Measurements from ENCODE around the gene PXDC1.
A peak's percentile ranks its signal among the peaks of the same experiment; 100 is the strongest.

- TF ChIP-seq CTCF (IDR thresholded peaks at IDR 0.05; ENCODE audit: low read depth, low read length, missing input control) (no peak), YY1 (IDR thresholded peaks at IDR 0.05) (no peak), MAX (IDR thresholded peaks at IDR 0.05) (no peak), JUND (IDR thresholded peaks at IDR 0.05) (peak in 1 of 2 donors; percentile 15)
Observed at GRCh38 chr6:3742076-3742425, 9.5 kb downstream of the PXDC1 start.

Measured in liver (tissue), 3 donors.